Dedifferentiated amniotic fluid mesenchymal stem cell (primary cell): Measurements from ENCODE around the gene PDE3A.
A peak's percentile ranks its signal among the peaks of the same experiment; 100 is the strongest.
"Not testable (repeated sequence)": the region's sequence is repeated elsewhere in the genome, so short reads cannot be mapped to it uniquely, and the experiment has no call there.

ENCODE experiments used
- DNase-seq: peaks from one replicate; pipeline ENCODE4 v3.0.0-alpha.2; 2016; ENCODE audit errors: extremely low spot score

The PDE3A gene

DNA sequence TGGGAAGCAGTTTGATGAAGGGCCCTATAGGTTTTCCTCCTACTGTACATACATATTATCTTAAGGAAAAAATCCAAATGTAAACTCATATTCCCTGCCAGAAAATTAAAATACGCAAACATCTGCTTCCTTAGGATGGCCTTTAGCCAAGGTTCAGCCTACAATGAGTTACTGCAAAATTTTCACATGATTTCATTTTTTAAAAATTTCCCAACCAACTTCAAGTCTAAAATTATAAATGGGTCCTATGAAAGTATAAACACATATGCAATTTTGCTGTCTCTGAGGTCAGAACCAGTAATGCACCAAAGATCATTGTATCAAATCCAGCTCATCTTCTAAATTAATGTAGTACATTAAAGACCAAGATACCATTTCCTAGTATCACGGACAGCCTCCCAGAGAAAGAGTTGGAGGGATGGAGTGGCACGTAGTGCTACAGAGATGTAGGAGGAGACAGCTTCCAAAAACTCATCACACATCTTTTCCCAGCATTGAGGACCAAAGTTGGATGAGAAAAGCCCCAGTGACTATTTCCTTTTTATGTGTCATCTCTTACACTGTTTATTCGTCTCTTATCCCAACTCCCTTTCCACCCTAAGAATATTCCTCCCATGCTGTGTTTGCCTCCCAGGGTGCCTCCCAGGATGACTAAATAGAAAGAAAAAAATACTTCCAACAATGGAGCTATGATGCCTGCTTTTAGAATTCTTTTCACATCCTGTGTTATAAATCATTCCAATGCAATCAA is 234.5 kb downstream of the PDE3A start:
- peak; percentile 34 for DNase-seq

GRCh38 chr12:20604408-20605067 is 236.2 kb downstream of the PDE3A start:
- no peak for DNase-seq

- not testable (repeated sequence) for DNase-seq
Observed at GRCh38 chr12:20615020-20615419, 246.7 kb downstream of the PDE3A start.

- no peak for DNase-seq
Observed at GRCh38 chr12:20616093-20616492, 247.8 kb downstream of the PDE3A start.

DNA sequence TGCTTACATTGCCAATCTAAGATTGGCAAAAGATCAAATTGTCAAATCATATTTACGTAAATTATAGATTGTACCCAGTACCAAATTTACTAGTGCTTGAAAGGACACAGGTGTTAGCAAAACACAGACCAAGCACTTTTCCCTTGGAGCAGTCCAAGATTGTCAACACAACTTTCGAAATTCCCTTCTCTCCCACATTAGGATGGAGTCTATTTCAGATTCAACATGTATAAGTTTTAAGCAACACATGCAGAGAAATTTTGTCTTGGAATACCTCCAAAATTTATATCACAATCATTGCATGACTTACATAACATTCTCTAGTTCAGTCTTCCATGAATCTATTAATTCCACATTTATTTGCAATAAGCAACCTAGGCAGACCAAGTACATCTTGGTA is 251.9 kb downstream of the PDE3A start:
- no peak for DNase-seq

DNA sequence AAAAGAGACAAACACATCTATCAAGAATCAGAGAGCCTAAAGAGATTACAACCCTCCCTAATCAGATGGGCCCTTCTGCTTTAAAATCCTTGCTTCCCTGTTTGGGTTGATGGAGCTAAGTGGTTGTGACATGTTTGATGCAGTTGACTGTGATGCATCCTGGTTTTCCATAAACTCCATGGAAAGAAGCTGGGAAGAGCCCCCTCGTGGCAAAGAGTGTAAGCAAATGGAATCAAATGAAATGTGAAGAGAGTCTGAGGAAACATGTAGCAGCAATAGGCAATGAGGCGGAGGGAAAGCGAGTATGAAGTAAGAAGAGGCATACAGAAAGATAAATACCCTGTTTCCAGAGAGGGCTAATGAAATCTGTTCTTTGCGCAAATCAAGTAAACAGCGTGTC is 256.4 kb downstream of the PDE3A start:
- no peak for DNase-seq

DNA sequence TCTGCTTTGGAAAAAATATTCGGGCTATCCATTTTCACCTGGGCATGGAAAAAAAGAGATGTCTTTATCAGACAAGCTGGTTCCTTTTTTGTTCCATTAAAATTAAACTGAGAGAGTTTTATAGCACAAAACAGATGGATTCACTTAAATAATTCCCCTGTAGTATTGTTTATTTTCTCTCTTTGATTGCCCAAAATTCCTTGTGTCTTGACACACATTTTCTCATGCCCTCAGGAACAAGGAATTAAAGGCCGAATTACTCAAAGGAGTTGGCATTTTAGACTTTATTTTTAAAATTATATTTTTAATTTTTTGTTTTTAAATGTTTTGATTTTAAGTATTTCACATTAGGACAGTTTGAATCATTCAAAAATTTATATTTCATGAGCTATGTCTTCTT is 257.2 kb downstream of the PDE3A start:
- DNase-seq: peak; percentile 79

GRCh38 chr12:20627001-20627588 is 258.8 kb downstream of the PDE3A start:
- no peak for DNase-seq

GRCh38 chr12:20628226-20628787 is 260.0 kb downstream of the PDE3A start:
- no peak for DNase-seq

DNA sequence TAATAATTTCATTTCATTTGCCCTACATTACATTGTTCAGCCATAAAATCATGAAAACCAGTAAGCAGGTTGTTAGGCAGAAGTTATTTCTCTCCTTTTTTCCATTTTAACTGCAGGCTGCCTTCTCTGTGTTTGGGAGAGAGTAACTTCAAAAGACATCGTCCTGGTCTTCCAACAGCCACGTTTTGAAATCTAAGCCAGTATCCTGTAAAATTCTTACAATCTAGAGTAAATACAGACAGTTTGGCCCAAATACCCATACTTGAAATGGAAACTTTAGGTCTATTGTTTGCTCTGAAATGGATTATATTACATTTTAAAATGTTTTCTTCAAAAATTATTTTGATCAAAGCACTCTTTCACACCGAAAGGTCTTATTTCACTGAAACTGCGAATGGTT is 260.7 kb downstream of the PDE3A start:
- no peak for DNase-seq

GRCh38 chr12:20629414-20630156 is 261.2 kb downstream of the PDE3A start:
- DNase-seq: peak; percentile 61

DNA sequence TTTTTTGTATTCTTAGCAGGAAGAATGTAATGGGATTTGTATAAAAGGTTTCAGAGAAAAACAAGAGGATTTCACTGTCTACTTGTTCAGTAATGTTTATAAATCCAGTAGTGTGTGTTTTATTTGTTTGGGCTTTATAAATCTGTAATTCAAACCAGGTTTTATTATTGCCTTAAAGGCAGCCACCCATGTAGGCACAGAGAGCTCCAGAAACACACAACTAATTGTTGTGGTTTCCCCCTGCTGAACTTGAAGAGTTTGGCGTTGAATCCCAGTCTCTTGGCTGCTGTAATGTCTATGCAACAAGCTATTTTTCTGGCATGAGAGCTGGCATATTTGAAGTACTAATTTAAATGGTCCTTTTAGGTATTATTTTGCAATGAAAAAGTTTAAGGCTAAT is 263.4 kb downstream of the PDE3A start:
- peak; percentile 90 for DNase-seq

DNA sequence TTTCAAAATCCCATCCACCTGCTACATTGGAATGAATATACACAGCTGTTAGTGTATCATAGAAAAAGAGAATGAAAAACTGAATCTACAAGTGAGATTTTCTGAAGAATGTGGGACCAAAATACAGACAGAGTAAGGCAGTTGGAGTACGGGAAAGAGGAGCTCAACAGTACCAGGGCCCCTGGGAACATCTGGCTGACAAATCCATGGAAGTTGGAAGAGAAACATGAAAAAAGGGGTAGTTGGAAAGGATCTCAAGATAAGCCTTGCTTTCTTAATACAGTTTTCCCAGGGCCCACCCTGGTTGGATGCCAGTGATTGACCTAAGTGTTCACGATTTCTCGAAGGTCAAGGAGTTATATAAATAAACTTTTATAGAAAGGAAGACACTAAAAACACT is 272.8 kb downstream of the PDE3A start:
- no peak for DNase-seq

- DNase-seq: no peak
Observed at GRCh38 chr12:20643822-20644221, 275.5 kb downstream of the PDE3A start.

- peak; percentile 34 for DNase-seq
Observed at GRCh38 chr12:20646239-20646827, 278.0 kb downstream of the PDE3A start.

- DNase-seq: no peak
Observed at GRCh38 chr12:20653871-20654270, 285.5 kb downstream of the PDE3A start.

DNA sequence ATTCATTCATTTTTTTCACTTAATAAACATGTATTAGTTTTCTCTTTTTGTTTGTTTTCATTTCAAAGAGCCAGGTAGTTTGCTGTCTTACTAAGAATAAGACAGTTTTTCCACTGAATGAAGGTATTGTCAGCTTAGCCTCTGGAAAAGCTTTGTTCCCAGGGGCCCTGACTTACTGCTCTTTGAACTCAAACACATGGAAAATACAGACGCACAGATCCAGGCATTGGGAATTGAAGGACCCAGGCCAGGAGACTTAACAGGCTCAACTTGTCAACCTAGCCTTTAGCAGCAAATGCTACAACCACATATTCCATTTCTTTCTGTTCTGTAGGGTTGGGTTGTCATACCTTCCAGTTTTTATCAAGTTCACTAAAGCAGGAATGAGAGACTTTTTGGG is 288.3 kb downstream of the PDE3A start:
- DNase-seq: no peak

DNA sequence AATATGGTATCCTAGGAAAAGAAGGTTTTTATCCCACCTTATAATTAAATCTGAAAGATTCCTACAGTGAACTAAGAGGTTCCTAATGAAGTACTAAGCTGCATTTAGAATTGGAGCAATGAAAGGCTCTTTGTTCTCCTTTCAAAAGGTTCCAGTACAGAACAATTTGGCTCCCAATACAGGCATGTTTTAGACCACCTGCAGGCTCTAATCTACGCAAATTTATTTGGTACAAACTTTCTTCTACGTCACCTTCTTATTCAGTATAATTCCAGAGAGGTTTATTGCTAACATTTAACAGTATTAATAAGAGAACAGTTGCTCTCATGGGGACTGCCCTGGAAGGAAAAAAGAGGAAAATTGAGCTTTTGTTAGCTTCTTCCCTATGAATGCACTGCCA is 289.2 kb downstream of the PDE3A start:
- DNase-seq: no peak

DNA sequence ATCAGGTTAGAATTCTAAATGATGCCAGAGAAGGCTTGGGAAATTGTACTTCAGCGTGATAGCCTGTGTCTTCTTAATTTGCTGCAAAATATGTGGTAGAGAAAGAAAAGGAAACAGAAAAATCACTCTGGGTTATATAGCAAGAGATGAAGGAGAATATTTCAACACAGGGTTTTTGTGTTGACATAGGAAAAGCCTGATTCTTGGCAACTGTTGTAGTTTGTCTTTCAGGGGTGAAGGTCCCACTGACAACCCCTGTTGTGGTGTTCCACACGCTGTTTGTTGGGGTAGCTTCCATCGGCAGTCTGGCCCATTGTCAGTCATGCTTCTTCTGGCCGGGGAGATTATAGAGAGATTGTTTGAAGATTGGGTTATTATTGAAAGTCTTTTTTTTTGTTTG is 313.0 kb downstream of the PDE3A start:
- no peak for DNase-seq

DNA sequence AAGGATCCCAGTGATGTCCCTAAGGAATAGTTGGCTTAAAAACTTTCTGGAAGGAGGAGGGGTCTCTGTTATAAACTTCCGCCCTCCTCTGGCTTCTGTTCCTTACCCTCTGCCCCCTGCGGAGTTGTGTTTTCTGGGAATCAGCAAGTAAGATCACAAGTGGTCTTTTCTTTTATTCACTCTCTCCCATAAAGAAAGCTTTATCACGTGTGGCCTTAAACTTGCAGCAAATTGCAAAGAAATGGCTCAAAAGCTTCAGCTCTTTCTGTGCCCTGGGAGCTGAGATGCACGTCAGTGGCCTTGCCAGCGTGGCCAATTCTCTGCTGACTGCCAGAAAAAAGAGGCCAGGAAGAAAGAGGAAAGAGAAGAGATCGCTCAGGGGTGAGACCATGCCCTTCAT is 326.9 kb downstream of the PDE3A start, which contains the start of gene SLCO1C1:
Gene SLCO1C1, plus strand, starts transcription at position 101 of the 400 bp plus-strand sequence. CDS start 4,245 bp downstream, outside the sequence.
- no peak for DNase-seq

- DNase-seq: no peak
Observed at GRCh38 chr12:20696181-20696905, 328.0 kb downstream of the PDE3A start.
